CD4-positive, alpha-beta T cell (primary cell): ENCODE measurements around the gene PPM1L. TPM values are rescaled to one million over a fixed set of nuclear protein-coding genes. Genes with fewer than 3 reads are reported as not detected.

Source experiments
- ATAC-seq: fragments of 200-7000 bp; cut with Tn5 transposase; one replicate; pipeline ENCODE4 v1.10.0; 2022; ENCODE audit warnings: mild to moderate bottlenecking; ENCODE audit not compliant: poor library complexity
- CTCF ChIA-PET: fragments of 350-600 bp; sonication (Branson Sonifier 250); formaldehyde crosslinking; loops from one replicate; lab custom pipeline; 2021; ENCODE audit warnings: antibody characterized with exemption, inconsistent platforms; lab: Charles Lee
- POLR2A ChIA-PET: fragments of 350-600 bp; sonication (Branson Sonifier 250); formaldehyde crosslinking; loops from one replicate; lab custom pipeline; 2021; ENCODE audit warnings: antibody characterized with exemption, inconsistent platforms; lab: Charles Lee
- DNase-seq, 14 experiments: peaks; one replicate each; pipeline ENCODE4 v3.0.0-alpha.2; 2013 to 2020; ENCODE audit warnings: mixed read lengths in 2 of 14
- H3K27ac ChIP-seq, 2 donors: one replicate each; pipeline versions ENCODE4 v1.5.1 to v1.7.0; 2013; ENCODE audit warnings: low read length in 2 of 2, low read depth in 1 of 2, mild to moderate bottlenecking in 1 of 2
- H3K27me3 ChIP-seq, 2 experiments: 1 replicate in 1 of 2; 2 replicates in 1 of 2; pipeline versions ENCODE4 v1.6.1 to v1.7.0; 2013; ENCODE audit warnings: low read length in 2 of 2, control low read depth in 1 of 2, mild to moderate bottlenecking in 1 of 2, moderate library complexity in 1 of 2; ENCODE audit not compliant: insufficient read depth in 2 of 2, control insufficient read depth in 1 of 2
- H3K36me3 ChIP-seq: one replicate; pipeline ENCODE4 v1.6.1; 2013; ENCODE audit warnings: low read length, control low read depth; ENCODE audit not compliant: insufficient read depth
- H3K4me1 ChIP-seq: one replicate; pipeline ENCODE4 v1.6.1; 2013; ENCODE audit warnings: low read length, control low read depth; ENCODE audit not compliant: insufficient read depth
- H3K4me3 ChIP-seq: one replicate; pipeline ENCODE4 v1.5.1; 2013; ENCODE audit warnings: mild to moderate bottlenecking, low read length, moderate library complexity
- H3K9me3 ChIP-seq, 2 experiments: 1 replicate in 1 of 2; 2 replicates in 1 of 2; pipeline versions ENCODE4 v1.6.1 to v1.7.0; 2013; ENCODE audit warnings: low read length in 2 of 2, mild to moderate bottlenecking in 2 of 2, control low read depth in 1 of 2, moderate library complexity in 1 of 2; ENCODE audit not compliant: control insufficient read depth in 1 of 2, insufficient read depth in 1 of 2
- H3K27ac Mint-ChIP-seq: one replicate; pipeline ENCODE4 v1.8.0; 2020; ENCODE audit warnings: mixed read lengths
- H3K27me3 Mint-ChIP-seq: one replicate; pipeline ENCODE4 v1.8.0; 2021; ENCODE audit warnings: mixed read lengths
- H3K36me3 Mint-ChIP-seq: one replicate; pipeline ENCODE4 v1.8.0; 2021; ENCODE audit warnings: low read depth, mixed read lengths
- H3K4me1 Mint-ChIP-seq: one replicate; pipeline ENCODE4 v1.8.0; 2021; ENCODE audit warnings: low read depth, mixed read lengths
- H3K4me3 Mint-ChIP-seq: one replicate; pipeline ENCODE4 v1.8.0; 2020; ENCODE audit warnings: mild to moderate bottlenecking, mixed read lengths
- H3K9me3 Mint-ChIP-seq: one replicate; pipeline ENCODE4 v1.8.0; 2020; ENCODE audit warnings: mixed read lengths
- CTCF ChIP-seq: fragments of 200-600 bp; IDR thresholded peaks from one replicate; pipeline ENCODE4 v1.8.0; 2022; ENCODE audit warnings: antibody characterized with exemption, mild to moderate bottlenecking
- intact Hi-C, 2 experiments: fragments of 100-400 bp; cut with DNase I in 1 of 2; cut with micrococcal nuclease in 1 of 2; formaldehyde crosslinking; loops; one replicate each; pipeline versions ENCODE4 v1.15.1 to v1.9.0; 2023 to 2025; cut with DNase I, micrococcal nuclease
- total RNA-seq, 174 experiments: library from RNA in 2 of 174; stranded (reverse) in 2 of 174; gene quantifications; one replicate each; pipeline ENCODE4 v1.2.3 and lab custom pipeline; 2021 to 2026

The PPM1L gene
- total RNA-seq, 2 experiments from 2014 or later, result 3.0 to 3.4 TPM

DNA sequence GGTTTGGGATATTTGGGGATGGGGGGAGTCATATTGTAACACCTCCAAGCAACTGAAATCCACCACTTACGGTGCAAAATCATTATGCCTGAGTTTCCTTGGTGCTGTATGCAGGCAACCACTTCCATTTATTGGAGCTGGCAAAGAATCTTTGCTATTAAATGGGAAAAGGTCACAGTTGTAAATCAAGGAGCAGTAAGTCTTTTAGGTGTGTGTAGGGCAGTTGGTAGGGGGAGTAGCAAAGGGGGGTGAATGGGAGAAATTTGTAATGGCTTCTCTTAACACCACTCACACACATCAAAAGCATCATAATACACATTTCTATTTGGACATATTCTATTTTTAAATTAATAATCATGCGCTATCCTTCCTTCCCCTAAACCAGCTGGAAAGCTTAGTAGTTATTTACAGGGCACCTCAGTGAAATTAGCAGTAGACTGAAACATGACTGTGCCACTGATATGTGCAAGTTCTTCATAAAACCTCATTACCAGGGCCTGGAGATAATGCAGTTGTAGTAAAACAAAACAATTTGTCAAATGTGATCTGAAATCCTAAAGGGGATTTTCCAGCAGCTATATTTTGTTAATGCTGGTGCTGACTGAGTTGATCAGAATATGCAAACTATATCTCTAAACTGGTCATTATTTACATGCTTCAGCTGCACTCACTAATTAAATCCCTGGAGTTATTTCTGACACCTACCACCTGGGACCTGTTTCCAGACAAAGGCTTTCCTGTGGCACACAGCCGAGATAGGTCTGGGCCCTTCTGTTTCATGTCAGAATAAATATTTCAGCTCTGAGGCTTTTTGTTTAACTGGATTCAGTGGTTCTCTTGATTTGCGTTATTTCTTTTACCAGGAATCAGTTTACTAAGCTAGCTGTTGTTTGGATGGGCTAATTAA, 259.1 kb downstream of the PPM1L start:
- DNase-seq, result no peak
- H3K36me3 ChIP-seq, result no peaks in the 10 kb centered on the region
- Mint-ChIP-seq H3K4me3 (no peak overlapping the region), H3K9me3 (no peaks in the 10 kb centered on the region), H3K4me1 (no peaks in the 10 kb centered on the region), H3K27me3 (no peaks in the 10 kb centered on the region), H3K36me3 (no peaks in the 10 kb centered on the region), H3K27ac (no peak overlapping the region)
- intact Hi-C loops, result no loop called here
- H3K4me3 ChIP-seq, result no peak overlapping the region
- ChIA-PET POLR2A (no interaction called here), CTCF (no interaction called here)
- no peak overlapping the region for H3K27ac ChIP-seq
- no peaks in the 10 kb centered on the region for H3K4me1 ChIP-seq
- ATAC-seq, result no peak
- TF ChIP-seq CTCF, result no peak
- H3K9me3 ChIP-seq, result no peaks in the 10 kb centered on the region
- no peaks in the 10 kb centered on the region for H3K27me3 ChIP-seq

GRCh38 chr3:161016417-161017313, 260.6 kb downstream of the PPM1L start:
- Histone ChIP-seq H3K4me3 (no peak overlapping the region), H3K4me1 (no peaks in the 10 kb centered on the region), H3K36me3 (no peaks in the 10 kb centered on the region), H3K27me3 (no peaks in the 10 kb centered on the region), H3K27ac (no peak overlapping the region), H3K9me3 (no peaks in the 10 kb centered on the region)
- Mint-ChIP-seq H3K27me3 (no peaks in the 10 kb centered on the region), H3K9me3 (peaks cover 7% of the 10 kb centered on the region), H3K4me3 (no peak overlapping the region), H3K36me3 (no peaks in the 10 kb centered on the region), H3K27ac (no peak overlapping the region), H3K4me1 (no peaks in the 10 kb centered on the region)
- ChIA-PET CTCF (no interaction called here), POLR2A (no interaction called here)
- DNase-seq, result no peak
- intact Hi-C loops, result no loop called here
- TF ChIP-seq CTCF, result no peak
- no peak for ATAC-seq

DNA sequence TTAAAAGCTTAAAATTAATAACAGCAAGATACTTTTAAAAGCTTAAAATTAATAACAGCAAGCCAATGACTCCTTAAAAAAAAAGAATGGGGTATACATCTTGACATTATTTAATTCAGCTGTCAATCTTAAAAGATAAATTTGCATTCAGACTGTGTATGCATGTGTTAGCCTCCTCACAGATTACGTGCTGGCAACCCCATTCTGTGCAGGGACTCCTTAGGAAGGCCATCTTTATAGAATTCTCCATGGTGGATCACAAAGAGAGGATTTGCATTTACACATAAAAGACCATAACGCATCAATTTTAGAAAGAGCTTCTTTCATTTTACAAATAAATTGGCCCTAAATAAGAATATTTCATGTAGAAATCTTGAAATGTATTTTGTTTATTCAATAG, 261.9 kb downstream of the PPM1L start:
- TF ChIP-seq CTCF, result no peak
- Mint-ChIP-seq H3K4me3 (no peak overlapping the region), H3K36me3 (peaks cover 3% of the 10 kb centered on the region), H3K27ac (no peak overlapping the region), H3K4me1 (no peaks in the 10 kb centered on the region), H3K27me3 (no peaks in the 10 kb centered on the region), H3K9me3 (peaks cover 9% of the 10 kb centered on the region)
- intact Hi-C loops, result no loop called here
- DNase-seq, result no peak
- H3K4me3 ChIP-seq, result no peak overlapping the region
- H3K4me1 ChIP-seq, result no peaks in the 10 kb centered on the region
- ChIA-PET CTCF (no interaction called here), POLR2A (no interaction called here)
- no peaks in the 10 kb centered on the region for H3K36me3 ChIP-seq
- H3K27me3 ChIP-seq, result no peaks in the 10 kb centered on the region
- no peak overlapping the region for H3K27ac ChIP-seq
- peaks cover 0 to 6% of the 10 kb centered on the region in 2 experiments for H3K9me3 ChIP-seq
- ATAC-seq, result no peak
